Activated naive CD4-positive, alpha-beta T cell treated with anti-CD3 and anti-CD28 coated beads, Interleukin-2, amount 10 ng/mL, durations not matched to agents 7 days and 5 days (primary cell): Measurements from ENCODE around the gene ZC3H7A.
"Not testable (repeated sequence)": the region's sequence is repeated elsewhere in the genome, so short reads cannot be mapped to it uniquely, and the experiment has no call there.

Experiments used
- CTCF ChIA-PET: fragments of 350-600 bp; sonication (Branson Sonifier 250); formaldehyde crosslinking; loops from one replicate; lab custom pipeline; 2021; ENCODE audit warnings: antibody characterized with exemption; lab: Charles Lee
- DNase-seq: peaks from one replicate; pipeline ENCODE4 v3.0.0-alpha.2; 2020
- H3K27ac Mint-ChIP-seq: one replicate; pipeline ENCODE4 v1.8.0; 2021; ENCODE audit warnings: mild to moderate bottlenecking, moderate library complexity, mixed read lengths
- H3K27me3 Mint-ChIP-seq: one replicate; pipeline ENCODE4 v1.8.0; 2021; ENCODE audit warnings: mild to moderate bottlenecking, mixed read lengths
- H3K36me3 Mint-ChIP-seq: one replicate; pipeline ENCODE4 v1.8.0; 2021; ENCODE audit warnings: mixed read lengths
- H3K4me1 Mint-ChIP-seq: one replicate; pipeline ENCODE4 v1.8.0; 2021; ENCODE audit warnings: mixed read lengths
- H3K4me3 Mint-ChIP-seq: one replicate; pipeline ENCODE4 v1.8.0; 2021; ENCODE audit warnings: mild to moderate bottlenecking, moderate library complexity, mixed read lengths
- H3K9me3 Mint-ChIP-seq: one replicate; pipeline ENCODE4 v1.8.0; 2021; ENCODE audit warnings: mixed read lengths

ZC3H7A gene

DNA sequence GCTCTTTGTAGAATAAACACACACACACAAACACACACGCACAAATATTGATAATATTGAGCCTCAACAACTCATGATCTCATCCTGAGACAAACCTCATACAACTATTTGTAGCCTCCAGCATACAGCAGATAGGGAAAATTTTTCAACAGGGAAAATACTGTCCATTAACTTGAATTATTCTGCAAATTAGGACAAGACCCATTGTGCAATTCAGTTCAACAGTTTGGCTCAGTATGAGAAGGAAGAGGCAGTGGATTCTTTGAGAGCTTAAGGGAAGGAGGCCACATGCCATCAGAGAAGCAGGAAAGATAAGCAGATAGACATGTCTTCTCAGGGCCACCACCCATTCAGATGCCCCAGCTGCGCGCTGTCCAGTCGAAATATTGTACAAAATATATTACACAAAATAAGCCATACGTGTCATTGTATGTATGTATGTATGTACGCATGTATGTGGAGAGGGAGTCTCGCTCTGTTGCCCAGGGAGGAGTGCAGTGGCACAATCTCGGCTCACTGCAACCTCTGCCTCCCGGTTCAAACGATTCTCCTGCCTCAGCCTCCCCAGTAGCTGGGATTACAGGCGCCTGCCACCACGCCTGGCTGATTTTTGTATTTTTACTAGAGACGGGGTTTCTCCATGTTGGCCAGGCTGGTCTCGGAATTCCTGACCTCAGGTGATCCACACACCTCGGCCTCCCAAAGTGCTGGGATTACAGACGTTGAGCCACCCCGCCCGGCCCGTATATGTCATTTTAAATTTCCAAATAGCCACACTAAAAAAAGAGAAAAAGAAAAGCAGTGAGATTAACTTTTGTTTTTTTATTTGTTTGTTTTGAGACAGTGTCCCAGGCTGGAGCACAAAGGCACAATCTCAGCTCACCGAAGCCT, 1.8 kb downstream of the ZC3H7A start:
- no peak for DNase-seq
- Mint-ChIP-seq H3K36me3 (peaks cover 39% of the 10 kb centered on the region), H3K4me3 (peak overlapping the region; percentile 87)

DNA sequence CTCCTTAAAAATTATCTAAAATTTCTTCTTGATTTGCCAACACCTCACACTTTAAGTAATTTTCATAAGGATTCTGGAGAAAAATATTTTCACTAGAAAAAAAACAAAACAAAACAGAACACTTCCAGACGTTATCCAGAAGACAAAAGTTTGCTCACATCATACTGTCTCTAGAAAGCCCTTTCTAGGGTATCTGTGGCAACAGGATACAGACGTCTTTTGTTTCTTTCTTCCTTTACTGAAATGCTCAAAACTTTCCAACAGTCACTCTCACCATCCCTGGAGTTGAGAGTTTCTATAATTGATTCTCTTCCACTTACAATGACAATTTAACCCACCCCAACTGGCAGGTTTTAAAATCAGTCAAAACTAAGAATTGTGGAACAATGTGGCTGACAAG, 2.6 kb downstream of the ZC3H7A start:
- no peaks in the 10 kb centered on the region for H3K27me3 Mint-ChIP-seq
- H3K9me3 Mint-ChIP-seq = no peaks in the 10 kb centered on the region
- CTCF ChIA-PET = no interaction called here
- H3K36me3 Mint-ChIP-seq = peaks cover 36% of the 10 kb centered on the region
- DNase-seq = no peak
- H3K4me1 Mint-ChIP-seq = peaks cover 77% of the 10 kb centered on the region
- H3K4me3 Mint-ChIP-seq = peak overlapping the region; percentile 87
- peak overlapping the region; percentile 94 for H3K27ac Mint-ChIP-seq

More for the DNA sequence above, 1.8 kb downstream of the ZC3H7A start:
- peaks cover 80% of the 10 kb centered on the region for H3K4me1 Mint-ChIP-seq
- CTCF ChIA-PET = no interaction called here
- H3K27ac Mint-ChIP-seq = peak overlapping the region; percentile 94
- H3K9me3 Mint-ChIP-seq = no peaks in the 10 kb centered on the region
- H3K27me3 Mint-ChIP-seq = no peaks in the 10 kb centered on the region

DNA sequence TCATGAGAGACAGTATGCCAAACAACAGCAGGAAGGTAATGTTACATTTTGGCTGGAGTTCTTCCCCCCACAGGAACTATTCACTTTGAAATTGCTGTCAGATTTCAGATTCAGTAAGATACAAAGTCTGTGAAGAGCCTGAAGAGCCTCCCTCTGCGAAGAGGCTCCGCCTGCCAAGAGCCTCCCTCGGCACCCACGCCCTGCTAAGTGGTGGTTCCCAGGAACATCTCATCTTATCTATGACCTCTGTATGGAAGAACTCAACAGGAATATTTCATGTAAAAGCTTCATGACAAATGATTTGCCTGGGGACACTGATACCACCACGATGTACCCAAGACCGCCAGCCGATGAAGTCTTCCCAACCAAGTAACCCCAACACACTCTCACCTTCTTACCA, 3.2 kb downstream of the ZC3H7A start:
- CTCF ChIA-PET = interaction anchor here (0.8 to 2.1 kb wide), 2 partner anchors 9 to 11 kb away, joined by 3 to 7 read pairs; no protein-coding TSS in a partner anchor
- Mint-ChIP-seq H3K4me1 (peaks cover 74% of the 10 kb centered on the region), H3K4me3 (peak overlapping the region; percentile 30), H3K27ac (peak overlapping the region; percentile 94), H3K36me3 (peaks cover 36% of the 10 kb centered on the region), H3K9me3 (no peaks in the 10 kb centered on the region), H3K27me3 (no peaks in the 10 kb centered on the region)
- no peak for DNase-seq

DNA sequence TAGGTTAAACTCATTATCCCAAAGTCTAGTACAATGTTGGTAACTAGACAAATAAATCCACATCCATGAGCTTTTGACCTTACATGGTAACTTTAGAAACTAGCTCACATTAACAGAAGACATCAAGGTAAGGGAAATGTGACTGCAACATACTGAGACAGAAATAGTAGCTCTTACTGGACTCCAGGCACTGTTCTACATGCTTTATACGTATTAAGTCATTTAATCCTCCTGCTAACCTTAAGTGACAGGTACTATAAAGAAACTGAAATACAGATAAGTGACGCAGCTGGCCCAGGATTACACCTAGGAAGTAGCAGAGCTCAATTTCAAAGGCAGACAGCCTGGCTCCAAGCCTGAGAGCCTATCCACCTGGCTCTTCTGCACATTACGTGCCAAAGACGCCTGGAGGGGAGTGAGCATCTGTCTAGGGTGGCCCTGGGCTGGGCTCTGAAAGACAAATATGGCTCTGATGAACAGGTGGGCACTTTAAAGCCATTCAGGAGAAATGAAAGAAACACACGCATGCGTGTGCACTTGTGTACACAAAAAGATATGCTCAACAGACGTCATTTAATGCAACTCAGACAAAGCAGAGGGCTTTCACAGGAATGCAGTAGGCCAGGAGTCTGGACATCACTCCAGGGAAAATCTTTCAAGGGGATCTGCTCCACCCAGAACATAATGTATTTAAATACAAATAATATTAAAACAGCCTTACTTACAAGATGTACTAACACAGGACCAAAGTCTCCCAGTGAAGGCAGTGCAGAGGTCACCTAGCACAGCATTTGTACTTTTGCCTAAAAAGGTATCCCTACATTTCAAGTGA, 4.4 kb downstream of the ZC3H7A start:
- CTCF ChIA-PET = interaction anchor here (1.2 to 2.1 kb wide), 3 partner anchors 10 to 49 kb away, joined by 3 to 7 read pairs (median 3); no protein-coding TSS in a partner anchor
- H3K27ac Mint-ChIP-seq = peak overlapping the region; percentile 70
- H3K4me1 Mint-ChIP-seq = peaks cover 73% of the 10 kb centered on the region
- no peaks in the 10 kb centered on the region for H3K27me3 Mint-ChIP-seq
- peak; percentile 32 for DNase-seq
- no peaks in the 10 kb centered on the region for H3K9me3 Mint-ChIP-seq
- H3K36me3 Mint-ChIP-seq = peaks cover 41% of the 10 kb centered on the region
- no peak overlapping the region for H3K4me3 Mint-ChIP-seq

DNA sequence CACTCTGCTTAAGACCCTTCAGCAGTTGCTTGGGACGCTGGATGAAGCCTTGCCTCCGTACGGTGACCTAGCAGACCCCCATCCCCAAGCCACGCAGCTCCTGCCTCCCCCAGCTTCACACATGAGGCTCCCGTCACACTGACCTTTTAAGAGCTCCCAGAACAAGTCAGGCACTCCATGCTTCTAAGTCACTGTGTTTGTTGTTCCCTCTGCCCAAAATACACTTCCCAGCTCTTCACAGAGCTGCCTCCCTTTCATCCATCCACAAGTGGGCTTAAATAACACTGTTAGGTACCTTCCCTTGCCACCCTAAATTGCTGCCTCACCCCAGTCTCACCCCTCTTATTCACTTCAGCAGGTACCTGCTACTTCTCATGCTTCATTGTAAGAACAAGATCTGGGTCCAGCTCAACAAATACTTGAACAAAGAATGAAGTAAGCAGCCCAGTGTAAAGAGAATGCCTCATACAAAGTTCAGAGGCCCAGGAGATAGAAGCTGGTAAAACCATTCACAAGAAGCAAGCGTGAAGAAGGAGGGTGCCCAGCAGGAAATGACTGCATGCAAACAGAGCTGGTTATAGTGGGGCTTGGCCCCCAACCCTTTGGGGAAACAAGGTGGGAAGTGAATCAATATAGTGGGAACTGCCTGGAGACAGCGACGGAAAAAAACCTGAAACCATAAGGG, 5.8 kb downstream of the ZC3H7A start:
- peaks cover 45% of the 10 kb centered on the region for H3K36me3 Mint-ChIP-seq
- no peaks in the 10 kb centered on the region for H3K27me3 Mint-ChIP-seq
- CTCF ChIA-PET = interaction anchor here (0.6 to 2.1 kb wide), 4 partner anchors 9 to 125 kb away, joined by 3 to 7 read pairs (median 4); no protein-coding TSS in a partner anchor
- H3K9me3 Mint-ChIP-seq = no peaks in the 10 kb centered on the region
- no peak overlapping the region for H3K4me3 Mint-ChIP-seq
- no peak for DNase-seq
- peak overlapping the region; percentile 15 for H3K27ac Mint-ChIP-seq
- peaks cover 85% of the 10 kb centered on the region for H3K4me1 Mint-ChIP-seq

DNA sequence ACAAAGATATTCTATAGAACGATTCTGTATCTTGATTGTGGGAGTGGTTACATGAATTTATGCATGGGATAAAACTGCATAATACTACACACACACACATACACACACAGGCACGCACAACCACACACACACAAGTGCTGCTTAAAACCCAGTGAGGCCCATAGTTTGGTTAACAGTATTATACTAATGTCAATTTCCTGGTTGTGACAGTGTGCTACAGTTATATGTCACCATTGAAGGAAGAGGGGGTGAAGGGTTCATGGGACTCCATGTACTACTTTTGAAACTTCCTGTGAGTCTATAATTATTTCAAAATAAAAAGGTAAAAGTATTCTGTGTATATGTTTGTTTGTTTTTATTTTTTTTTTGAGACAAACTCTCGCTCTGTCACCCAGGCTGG, 8.1 kb downstream of the ZC3H7A start:
- peak overlapping the region; percentile 58 for H3K27ac Mint-ChIP-seq
- DNase-seq = no peak
- no peaks in the 10 kb centered on the region for H3K27me3 Mint-ChIP-seq
- peaks cover 26% of the 10 kb centered on the region for H3K36me3 Mint-ChIP-seq
- peaks cover 79% of the 10 kb centered on the region for H3K4me1 Mint-ChIP-seq
- H3K4me3 Mint-ChIP-seq = no peak overlapping the region
- CTCF ChIA-PET = no interaction called here
- no peaks in the 10 kb centered on the region for H3K9me3 Mint-ChIP-seq

DNA sequence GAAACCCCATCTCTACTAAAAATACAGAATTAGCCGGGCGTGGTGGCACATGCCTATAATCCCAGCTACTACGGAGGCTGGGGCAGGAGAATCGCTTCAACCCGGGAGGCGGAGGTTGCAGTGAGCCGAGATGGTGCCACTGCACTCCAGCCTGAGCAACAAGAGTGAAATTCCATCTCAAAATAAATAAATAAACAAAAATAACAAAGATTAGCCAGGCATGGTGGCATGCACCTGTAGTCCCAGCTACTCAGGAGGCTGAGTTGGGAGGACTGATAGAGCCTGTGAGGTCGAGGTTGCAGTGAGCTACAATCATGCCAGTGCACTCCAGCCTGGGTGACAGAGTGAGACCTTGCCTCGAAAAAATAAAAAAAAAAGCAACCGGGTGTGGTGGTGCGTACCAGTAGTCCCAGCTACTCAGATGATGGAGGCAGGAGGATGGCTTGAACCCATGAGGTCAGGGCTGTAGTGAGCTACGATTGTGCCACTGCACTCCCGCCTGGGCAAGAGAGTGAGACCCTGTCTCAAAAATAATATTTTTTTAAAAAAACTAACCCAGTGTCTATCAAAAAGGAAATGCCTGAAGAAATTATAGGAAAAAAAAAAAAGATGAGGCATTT, 12.0 kb downstream of the ZC3H7A start:
- H3K36me3 Mint-ChIP-seq = peaks cover 32% of the 10 kb centered on the region
- H3K4me3 Mint-ChIP-seq, DNase-seq, H3K9me3 Mint-ChIP-seq, H3K27me3 Mint-ChIP-seq: not testable (repeated sequence)
- H3K4me1 Mint-ChIP-seq = peaks cover 79% of the 10 kb centered on the region
- CTCF ChIA-PET = interaction anchor here (1.1 to 3.3 kb wide), 2 partner anchors 8 to 13 kb away, joined by 3 to 17 read pairs; partner anchors contain the start of gene ZC3H7A
- H3K27ac Mint-ChIP-seq = peak overlapping the region; percentile 94

DNA sequence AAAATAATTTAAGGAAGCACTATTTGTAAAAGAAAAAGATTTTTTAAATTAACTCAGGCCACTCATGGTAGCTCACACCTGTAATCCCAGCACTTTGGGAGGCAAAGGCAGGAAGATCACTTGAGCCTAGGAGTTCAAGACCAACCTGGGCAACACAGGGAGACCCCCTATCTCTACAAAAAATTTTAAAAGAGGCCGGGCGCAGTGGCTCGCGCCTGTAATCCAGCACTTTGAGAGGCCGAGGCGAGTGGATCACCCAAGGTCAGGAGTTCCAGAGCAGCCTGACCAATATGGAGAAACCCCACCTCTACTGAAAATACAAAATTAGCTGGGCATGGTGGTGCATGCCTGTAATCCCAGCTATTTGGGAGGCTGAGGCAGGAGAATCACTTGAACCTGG, 12.7 kb downstream of the ZC3H7A start:
- peaks cover 37% of the 10 kb centered on the region for H3K36me3 Mint-ChIP-seq
- H3K4me1 Mint-ChIP-seq = peaks cover 75% of the 10 kb centered on the region
- not testable (repeated sequence) for H3K4me3 Mint-ChIP-seq, DNase-seq, H3K9me3 Mint-ChIP-seq, H3K27me3 Mint-ChIP-seq
- CTCF ChIA-PET = interaction anchor here (1.1 to 3.3 kb wide), 2 partner anchors 9 to 14 kb away, joined by 3 to 17 read pairs; partner anchors contain the start of gene ZC3H7A
- H3K27ac Mint-ChIP-seq = peak overlapping the region; percentile 94

DNA sequence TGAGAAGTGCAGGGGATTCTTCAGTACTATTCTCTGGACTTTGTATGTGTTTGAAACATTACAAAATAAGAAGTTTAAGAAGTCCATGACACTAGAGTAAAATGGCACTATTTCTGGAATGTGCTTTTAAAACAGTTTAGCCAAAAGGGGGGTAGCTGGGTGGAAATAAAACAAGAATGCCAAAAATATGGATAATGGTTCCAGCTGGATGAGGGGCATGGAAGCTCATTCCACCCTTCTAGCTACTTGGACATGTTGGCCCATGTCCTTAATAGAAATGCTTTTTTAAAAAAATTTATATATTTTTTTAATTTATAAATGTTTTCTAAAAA, 13.1 kb downstream of the ZC3H7A start:
- no peaks in the 10 kb centered on the region for H3K9me3 Mint-ChIP-seq
- H3K4me1 Mint-ChIP-seq = peaks cover 74% of the 10 kb centered on the region
- peak overlapping the region; percentile 71 for H3K4me3 Mint-ChIP-seq
- H3K36me3 Mint-ChIP-seq = peaks cover 37% of the 10 kb centered on the region
- H3K27ac Mint-ChIP-seq = peak overlapping the region; percentile 99
- H3K27me3 Mint-ChIP-seq = no peaks in the 10 kb centered on the region
- CTCF ChIA-PET = interaction anchor here (1.1 to 3.3 kb wide), 2 partner anchors 9 to 14 kb away, joined by 3 to 17 read pairs; partner anchors contain the start of gene ZC3H7A
- no peak for DNase-seq

DNA sequence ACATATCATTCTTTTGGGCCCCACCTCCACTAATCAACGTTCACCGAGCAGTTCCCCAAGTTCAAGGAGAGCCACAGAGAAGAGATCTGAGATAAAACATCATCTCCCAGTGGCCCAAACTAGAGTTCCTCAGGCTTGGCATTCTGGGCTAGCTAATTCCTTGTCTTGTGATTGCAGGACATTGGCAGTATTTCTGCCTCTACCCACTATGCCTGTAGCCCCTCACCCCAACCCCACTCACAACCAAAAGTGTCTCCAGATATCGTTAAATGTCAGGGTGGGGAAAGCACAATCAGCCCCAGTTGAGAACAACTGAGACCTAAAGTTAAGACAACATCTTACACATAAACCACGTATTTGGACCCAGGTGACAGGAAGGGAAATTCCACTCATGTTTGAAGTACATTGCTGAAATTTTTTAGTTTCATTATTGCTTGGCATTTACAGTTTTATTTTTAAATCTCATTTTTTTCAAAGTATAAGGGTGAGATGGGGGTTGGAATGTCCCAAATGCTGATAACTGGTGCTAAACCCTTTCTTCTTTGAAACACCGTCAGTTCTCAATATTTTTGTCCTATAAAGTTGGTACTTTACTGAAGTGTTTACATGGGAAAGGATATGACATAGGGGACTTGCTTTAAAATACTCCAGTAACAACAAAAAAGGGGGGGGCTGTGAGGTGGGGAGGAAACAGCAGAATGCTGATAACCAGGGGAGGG, 13.6 kb downstream of the ZC3H7A start:
- Mint-ChIP-seq H3K9me3 (no peaks in the 10 kb centered on the region), H3K36me3 (peaks cover 37% of the 10 kb centered on the region), H3K27me3 (no peaks in the 10 kb centered on the region), H3K27ac (peak overlapping the region; percentile 99), H3K4me3 (peak overlapping the region; percentile 71), H3K4me1 (peaks cover 69% of the 10 kb centered on the region)
- peak; percentile 63 for DNase-seq
- CTCF ChIA-PET = interaction anchor here (1.8 to 3.3 kb wide), 2 partner anchors 9 to 14 kb away, joined by 7 to 17 read pairs; partner anchors contain the start of gene ZC3H7A

DNA sequence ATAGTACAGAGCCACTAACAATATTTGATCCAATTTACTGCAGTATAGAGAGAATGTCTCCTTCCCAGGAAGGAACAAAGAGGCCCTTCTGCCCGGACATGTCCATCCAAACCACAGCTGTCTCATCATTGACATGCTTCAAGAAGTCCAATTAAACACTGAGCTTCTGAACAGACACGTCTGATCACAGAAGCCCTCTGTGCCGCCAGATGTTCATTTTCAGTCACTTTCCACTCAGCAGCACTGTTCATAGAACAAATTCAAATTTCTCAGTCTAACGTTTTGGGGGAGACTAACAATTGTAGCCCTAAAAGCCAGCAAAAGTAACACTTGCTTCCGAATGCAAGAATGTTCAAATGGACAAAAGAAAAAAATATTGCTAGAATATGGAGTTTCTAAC, 15.3 kb downstream of the ZC3H7A start:
- CTCF ChIA-PET = interaction anchor here (1.4 to 1.8 kb wide), 2 partner anchors 11 to 286 kb away, joined by 3 to 7 read pairs; no protein-coding TSS in a partner anchor
- peaks cover 53% of the 10 kb centered on the region for H3K4me1 Mint-ChIP-seq
- peak overlapping the region; percentile 99 for H3K27ac Mint-ChIP-seq
- H3K9me3 Mint-ChIP-seq = no peaks in the 10 kb centered on the region
- H3K4me3 Mint-ChIP-seq = peak overlapping the region; percentile 8
- no peak for DNase-seq
- no peaks in the 10 kb centered on the region for H3K27me3 Mint-ChIP-seq
- H3K36me3 Mint-ChIP-seq = peaks cover 32% of the 10 kb centered on the region

DNA sequence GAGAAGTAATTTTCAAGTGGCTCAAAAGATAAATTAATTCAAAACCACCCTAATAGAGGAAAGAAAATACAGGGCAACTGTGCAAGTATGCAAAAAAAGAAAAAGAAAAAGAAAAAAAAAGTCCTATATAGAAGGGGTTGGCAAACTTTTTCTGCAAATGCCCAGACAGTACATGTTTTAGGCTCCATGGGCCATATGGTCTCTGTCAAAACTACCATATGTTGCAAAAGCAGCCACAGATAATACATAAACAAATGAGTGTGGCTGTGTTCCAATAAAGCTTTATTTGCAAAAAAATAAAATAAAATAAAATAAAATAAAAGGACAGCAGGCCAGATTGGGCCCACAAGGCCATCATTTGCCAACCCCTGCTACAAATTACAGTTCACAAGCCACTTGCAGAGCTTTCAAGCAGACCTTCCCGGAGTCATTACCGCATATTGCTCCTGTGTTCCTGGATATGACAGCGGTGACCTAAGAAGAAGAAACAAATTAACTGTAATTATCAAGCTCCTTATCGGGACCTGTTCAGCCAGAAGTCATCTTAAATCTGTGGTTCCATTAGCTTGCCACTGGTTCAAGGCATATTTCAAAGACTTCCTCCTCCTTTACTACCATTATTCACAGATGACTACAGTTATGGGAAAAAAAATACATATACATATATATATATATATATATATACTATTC, 15.9 kb downstream of the ZC3H7A start:
- H3K4me3 Mint-ChIP-seq = no peak overlapping the region
- DNase-seq = no peak
- peaks cover 47% of the 10 kb centered on the region for H3K4me1 Mint-ChIP-seq
- CTCF ChIA-PET = interaction anchor here (1.4 kb wide), 1 partner anchor 287 kb away, joined by 3 read pairs; no protein-coding TSS in a partner anchor
- peak overlapping the region; percentile 49 for H3K27ac Mint-ChIP-seq
- peaks cover 38% of the 10 kb centered on the region for H3K36me3 Mint-ChIP-seq
- no peaks in the 10 kb centered on the region for H3K27me3 Mint-ChIP-seq
- H3K9me3 Mint-ChIP-seq = no peaks in the 10 kb centered on the region
